GM21737 (cell line): ENCODE measurements around the gene RXRA.

ENCODE experiments used
- ATAC-seq: cut with Tn5 transposase; IDR thresholded peaks from one replicate; pipeline ENCODE4 v1.9.1; 2021; ENCODE audit warnings: mild to moderate bottlenecking, moderate library complexity; ENCODE audit not compliant: unreplicated experiment

The RXRA gene

DNA sequence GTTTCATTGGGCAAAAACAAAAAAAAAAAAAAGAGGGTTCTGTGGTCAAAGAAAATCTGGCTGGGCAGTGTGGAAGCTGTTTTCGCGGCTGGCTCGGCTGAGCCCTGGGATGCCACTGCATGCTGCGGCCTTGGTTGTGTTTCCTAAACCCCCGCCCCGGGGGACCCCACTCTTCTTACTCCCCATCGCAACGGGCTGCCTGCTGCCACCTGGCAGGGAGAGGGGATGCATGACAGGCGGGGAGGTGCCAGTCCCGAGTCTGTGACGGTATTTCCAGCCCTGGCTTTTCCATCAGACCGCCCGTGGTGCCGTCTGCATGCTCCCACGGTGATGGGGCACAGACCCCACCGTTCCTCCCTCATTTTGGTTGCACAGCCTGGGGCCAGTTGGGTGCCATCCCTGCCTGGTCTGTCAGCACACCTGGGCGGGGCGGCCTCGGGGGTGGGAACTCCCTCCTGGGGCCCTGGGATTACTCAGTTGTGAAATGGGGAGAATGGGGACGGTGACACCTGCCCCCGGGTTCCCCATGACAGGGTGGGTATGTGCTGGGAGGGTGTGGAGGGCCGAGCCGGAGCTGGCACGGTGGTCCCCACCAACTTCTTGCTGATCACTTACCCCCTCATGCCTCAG is 101.0 kb downstream of the RXRA start:
- no peak for ATAC-seq

DNA sequence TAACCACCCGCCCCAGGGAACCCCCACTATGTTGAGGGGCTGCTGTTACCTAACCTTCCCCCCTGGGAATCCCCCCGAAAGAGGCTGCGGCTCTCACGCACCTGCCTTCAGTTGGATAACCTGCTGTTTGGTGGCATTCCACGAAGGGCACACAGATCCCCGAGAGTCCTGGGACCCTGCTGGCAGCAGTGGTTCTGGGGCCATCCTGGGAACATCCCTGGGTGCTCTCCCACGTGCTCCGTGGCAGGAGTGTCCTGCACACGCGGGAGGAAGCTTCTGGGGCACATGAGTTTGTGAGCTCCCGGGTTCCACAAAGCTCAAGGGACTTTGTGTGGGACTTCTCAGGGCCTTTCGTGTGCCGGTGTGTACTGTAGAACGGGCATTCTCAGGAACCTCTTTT is 102.3 kb downstream of the RXRA start:
- ATAC-seq = no peak

DNA sequence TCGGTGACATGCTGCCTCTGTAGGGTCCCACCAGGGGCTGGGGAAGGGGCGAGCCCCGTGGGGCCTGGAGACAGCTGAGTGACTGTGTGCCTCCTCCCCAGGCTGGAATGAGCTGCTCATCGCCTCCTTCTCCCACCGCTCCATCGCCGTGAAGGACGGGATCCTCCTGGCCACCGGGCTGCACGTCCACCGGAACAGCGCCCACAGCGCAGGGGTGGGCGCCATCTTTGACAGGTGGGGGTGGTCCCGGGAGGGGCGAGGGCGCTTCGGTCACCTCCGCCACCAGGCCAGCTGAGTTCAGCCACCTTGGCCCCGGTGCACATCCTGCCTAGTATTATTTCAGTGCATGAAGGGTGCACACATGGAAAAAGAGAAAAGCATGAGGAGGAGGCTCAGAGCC is 102.8 kb downstream of the RXRA start:
- no peak for ATAC-seq

DNA sequence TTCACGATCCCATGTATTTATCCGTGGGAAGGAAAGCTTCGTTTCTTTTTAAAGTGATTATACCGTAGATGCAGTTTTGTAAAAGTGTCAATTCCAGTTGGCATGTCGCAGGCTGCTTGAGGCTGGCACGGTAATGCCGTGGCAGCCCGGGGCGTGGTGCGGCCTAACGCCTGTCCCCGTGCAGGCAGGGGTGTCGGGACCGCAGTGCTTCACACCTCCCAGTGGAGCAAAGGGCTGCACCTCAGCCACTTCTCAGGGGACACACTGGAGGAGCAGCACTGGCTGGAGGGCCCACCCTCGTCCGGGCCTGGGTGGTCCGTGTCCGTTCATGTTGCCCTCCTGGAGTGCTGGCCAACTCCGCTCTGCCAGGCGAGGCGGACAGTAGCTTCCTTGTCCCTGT is 103.2 kb downstream of the RXRA start:
- no peak for ATAC-seq

DNA sequence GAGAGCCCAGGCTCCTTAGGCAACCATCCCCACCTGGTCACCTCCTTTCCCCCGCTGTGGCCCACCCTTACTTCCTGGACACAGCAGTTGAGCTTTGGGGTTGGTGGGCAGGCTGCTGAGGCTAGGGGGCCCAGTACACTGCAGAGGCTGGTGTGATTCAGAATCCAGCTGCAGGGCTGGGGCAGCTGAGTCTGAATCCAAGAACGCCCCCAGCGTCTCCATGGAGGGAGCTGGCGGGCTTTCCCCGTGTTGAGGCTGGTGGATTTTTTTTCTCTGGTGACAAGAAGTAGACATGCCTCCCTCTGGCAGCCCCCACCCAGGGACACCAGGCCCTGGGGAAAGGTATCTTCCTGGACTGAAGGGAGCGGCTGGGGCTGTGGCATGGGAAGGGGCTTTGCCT is 104.8 kb downstream of the RXRA start:
- ATAC-seq = no peak

DNA sequence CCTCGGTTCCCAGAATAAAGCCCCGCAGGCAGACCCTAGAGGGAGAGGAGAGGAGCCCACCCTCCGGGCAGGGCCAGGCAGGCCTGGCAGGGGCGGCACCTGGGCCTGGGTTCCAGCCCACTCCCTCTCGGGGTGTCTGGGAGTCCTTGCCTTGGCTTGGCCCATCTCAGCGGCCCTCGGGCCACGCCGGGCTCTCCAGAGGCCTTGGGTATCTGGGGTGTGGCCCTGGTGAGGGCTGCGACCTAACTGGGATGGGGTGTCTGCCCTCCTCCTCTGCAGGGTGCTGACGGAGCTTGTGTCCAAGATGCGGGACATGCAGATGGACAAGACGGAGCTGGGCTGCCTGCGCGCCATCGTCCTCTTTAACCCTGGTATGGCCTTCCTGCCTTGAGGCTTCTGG is 105.4 kb downstream of the RXRA start:
- no peak for ATAC-seq

DNA sequence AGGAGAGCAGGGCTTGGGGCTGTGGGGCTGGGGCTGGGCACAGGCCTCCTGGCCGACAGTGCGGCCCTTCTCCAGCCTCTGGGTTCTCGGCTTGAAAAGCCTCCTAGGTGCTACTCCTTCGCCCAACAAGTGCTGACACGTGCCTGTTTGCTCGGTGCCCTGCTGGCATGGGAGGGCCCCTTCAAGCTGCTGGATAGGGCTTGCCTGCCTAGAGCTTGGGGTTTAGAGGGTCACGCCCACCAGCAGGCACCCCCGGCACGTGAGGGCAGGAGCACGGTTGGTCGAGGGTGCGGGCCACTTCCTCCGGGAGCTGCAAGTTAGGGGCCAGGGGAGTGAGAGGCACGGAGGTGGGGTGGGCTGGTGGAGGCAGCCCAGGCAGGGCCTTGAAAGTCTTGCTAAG is 106.2 kb downstream of the RXRA start:
- no peak for ATAC-seq

DNA sequence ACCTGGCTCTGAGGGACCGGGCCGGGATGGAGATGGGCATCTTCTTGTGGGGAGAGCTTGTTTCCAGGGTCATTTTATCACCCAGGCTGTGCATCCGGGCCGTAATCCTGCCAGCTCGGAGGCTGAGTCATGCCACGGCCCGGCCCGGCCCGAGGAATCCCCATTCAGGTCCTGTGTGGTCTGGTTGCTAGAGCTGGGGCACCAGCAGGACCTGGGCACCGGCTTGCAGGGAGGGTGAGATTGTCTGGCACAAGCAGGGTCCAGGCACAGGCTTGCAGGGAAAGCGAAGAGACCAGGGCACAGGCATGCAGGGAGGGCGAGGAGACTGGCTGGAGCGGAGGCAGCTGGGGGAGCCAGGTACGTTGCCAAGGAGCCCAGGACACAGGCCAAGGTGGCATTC is 106.8 kb downstream of the RXRA start:
- ATAC-seq = no peak

DNA sequence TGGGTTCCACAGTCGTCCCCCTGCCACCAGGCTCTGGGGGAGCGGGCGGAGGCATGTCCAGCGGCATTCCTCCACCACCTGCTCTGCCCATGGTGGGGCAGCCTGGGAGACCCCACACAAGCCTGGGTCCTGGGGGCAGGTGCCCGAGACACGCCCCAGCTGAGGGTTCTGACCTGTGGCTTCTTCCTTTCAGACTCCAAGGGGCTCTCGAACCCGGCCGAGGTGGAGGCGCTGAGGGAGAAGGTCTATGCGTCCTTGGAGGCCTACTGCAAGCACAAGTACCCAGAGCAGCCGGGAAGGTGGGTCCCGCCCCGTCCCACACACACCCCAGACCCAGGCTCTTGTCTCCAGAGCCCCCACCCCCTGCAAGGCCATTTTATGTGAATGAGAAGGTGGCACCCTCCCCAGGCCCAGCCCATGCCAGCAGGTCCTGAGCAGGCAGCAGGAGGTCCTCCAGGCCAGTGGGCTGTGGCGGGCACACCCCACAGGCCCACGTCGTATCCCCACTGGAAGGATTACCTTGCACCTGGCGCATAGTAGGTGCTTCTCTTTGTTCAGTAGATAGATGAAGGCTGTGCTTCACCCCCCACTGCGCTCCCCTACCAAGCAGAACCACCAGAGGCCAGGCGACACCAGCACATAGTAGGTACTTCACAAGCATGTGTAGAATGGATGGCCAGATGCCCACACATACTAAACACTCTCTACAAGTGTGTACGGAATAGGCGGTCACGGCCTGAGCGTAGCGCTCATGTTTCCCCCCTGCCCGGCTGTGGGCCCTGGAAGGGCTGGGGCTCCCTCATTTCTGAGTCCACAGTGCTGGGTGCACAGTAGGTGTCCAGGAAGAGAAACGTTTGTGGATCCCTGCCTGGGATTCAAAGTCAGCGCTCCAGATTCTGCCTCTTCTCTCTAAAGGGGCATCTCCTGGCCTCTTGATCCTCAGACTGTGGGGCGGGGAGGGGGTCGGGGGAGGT is 107.9 kb downstream of the RXRA start:
- ATAC-seq = no peak

DNA sequence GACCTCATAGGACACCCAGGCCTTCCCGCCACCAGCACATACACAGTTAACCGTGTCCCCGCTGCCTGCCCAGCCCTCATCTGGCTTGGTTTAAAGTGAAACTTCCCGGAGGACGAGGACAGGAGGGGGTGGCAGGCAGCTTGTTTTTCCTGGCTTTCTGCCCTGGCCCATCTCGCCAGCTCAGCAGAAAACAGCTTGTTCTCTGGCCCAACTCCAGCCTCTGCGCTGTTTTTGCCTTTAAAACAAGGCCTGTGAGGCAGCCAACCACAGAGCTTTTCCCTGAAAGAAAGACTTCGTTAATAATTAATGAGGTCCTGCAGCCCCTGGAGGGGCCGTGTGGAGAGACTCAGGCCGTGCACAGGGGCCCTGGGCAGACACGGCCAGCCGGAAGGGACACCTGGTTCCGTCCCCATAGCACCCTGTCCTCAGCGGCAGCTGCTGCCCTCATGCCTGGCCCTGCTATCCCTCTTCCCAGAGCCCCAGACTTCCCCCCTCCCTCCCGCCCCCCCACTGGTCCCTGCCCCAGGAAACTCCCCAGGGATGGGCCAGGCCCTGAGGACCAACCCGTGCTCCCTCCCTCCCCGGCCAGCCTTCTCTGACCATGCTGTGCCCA is 108.7 kb downstream of the RXRA start:
- no peak for ATAC-seq

DNA sequence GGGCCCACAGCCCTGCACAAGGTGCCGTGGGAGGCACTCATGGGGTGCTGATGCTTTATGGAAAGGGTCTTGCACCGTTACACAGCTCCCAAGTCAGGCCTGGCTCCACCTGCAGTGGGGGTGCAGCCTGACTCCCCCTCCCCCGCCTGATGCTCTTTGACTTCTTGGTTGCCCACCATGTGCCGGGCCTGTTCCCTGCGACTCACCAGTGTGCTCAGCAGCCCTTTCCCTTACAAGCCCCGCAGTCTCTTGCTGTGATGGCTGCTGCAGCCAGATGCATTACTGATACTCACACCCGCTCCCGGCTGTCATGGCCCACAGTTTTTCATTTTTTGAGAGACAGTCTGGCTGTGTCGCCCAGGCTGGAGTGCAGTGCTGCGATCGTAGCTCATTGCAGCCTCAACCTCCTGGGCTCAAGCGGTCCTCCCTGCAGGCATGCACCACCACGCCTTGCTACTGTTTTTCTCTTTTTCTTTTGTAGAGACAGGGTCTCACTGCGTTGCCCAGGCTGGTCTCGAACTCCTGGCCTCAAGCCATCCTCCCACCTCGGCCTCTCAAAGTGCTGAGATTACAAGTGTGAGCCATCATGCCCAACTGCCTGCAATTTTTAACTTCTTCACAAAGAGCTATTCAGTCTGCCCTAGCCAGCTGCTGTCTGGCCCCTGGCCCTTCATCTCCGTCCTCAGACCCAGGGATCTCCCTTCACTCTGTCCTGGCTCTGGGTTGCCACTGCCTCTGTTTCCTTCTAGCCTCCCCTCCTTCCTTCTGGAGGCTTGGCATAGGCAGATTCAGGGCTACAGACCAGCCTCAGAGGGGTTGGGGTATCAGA is 109.5 kb downstream of the RXRA start:
- ATAC-seq = no peak

DNA sequence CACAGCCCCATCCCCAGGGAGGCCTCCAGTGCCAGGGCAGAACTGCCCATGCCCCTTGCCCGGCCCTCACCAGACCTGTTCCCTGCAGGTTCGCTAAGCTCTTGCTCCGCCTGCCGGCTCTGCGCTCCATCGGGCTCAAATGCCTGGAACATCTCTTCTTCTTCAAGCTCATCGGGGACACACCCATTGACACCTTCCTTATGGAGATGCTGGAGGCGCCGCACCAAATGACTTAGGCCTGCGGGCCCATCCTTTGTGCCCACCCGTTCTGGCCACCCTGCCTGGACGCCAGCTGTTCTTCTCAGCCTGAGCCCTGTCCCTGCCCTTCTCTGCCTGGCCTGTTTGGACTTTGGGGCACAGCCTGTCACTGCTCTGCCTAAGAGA is 110.1 kb downstream of the RXRA start:
- no peak for ATAC-seq

DNA sequence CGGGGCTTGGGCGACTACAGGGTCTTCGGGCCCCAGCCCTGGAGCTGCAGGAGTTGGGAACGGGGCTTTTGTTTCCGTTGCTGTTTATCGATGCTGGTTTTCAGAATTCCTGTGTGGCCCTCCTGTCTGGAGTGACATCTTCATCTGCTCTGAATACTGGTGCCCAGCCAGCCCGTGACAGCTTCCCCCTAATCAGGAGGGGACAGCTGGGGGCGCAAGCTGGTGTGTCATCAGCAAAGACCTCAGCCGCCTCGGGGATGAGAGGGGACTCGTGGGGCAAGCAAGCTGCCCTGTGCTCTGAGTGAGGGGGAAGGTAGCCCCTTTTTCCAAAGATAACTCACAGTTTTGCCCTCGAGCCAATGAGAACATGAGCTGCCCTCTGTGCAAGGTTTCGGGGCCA is 110.7 kb downstream of the RXRA start:
- no peak for ATAC-seq

DNA sequence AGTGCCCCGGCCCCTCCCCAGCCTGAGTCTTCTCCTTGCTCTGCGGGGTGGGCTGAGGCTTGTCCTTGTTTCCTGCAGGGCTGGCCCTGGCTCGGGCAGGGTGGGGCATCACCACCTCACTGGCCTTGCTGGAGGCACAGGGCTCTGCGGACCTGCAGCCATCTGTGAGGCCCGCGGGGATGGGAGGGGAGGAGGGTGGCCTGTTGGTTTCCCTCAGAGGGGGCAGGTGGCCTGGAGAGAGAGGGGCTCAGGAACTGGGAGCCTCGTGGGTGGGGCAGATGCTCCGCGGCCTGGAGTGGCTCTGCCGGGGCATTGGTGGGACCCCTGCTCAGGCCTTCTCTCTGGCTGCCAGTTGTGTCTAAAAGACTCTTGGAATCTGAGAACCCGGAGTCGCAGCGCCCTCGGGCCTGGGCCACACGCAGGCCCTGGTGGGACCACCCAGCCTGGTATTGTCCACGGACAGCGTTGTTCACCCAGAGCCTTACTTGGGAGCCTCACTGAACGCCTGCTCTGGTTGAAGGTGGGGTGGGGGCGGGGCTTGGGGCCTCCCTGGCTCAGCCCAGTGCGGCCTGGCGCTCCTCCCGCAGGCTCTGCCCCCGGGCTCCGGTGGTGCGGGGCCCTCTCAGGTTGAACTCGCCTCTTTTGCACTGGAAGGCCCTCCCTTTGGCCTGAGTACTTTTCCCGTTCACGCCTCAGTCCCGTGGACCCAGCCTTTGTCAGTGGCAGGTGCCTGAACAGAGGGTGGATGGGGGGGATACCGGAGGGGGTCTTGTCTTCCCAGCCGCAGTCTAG is 111.3 kb downstream of the RXRA start:
- ATAC-seq = no peak

DNA sequence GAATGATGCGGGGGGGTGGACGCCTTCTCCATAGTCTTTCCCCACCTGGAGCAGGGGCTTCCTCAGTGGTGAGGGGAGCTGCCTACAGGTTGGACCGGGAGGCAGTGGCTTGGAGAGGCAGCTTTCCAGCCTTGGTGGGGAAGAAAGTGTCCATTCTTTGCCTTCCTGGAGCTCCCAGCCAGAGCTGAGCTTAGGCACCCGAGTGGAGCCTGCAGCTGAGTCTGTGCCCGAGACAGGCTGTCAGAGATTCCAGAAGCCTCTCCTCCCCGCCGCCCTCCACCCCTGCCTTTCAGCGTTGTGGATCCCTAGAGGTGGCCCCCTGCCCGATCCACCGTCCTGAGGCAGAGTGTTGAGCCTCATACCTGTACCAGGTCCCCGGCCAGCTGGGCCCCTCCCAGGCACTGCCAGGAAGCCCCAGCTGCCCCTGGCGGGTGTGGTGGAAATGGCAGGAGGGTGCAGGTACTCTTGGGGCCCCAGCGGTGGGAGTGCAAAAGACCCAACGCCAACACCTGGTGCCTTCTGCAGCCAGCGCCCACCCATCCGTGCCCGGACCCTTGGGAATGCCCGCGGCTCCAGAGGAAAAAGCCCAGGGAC is 112.0 kb downstream of the RXRA start:
- no peak for ATAC-seq

DNA sequence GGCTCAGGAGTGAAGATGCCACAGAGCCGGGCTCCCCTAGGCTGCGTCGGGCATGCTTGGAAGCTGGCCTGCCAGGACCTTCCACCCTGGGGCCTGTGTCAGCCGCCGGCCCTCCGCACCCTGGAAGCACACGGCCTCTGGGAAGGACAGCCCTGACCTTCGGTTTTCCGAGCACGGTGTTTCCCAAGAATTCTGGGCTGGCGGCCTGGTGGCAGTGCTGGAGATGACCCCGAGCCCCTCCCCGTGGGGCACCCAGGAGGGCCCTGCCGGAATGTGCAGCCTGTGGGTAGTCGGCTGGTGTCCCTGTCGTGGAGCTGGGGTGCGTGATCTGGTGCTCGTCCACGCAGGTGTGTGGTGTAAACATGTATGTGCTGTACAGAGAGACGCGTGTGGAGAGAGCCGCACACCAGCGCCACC is 113.1 kb downstream of the RXRA start:
- no peak for ATAC-seq

DNA sequence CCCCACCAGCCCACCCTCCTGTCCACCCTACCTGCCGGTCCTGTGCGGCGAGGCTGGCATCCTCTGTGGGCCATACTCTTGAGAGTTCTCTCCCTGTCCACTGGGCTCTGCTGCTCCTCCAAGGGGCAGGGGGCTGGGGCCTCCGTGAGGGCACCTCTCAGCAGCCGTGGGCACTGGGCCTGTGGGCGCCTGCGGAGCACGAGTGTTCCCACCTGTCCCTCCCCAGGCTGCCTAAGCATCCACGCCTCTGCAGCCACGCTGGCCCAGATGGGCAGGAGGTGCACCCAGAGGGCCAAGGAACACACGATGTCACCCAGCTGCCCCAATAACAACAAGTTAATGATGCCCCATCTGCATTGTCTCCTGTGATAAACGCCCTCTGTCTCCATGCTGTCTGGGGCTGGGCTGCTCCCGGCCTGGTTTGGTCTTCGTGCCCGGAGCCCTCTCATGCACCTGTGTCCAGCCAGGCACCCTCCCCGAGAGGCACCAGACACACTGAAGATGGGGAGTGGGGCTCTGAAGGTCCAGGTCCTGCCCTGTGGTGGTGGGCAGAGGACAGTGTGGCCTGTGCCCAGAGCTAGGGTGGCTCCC is 114.5 kb downstream of the RXRA start:
- ATAC-seq = no peak

DNA sequence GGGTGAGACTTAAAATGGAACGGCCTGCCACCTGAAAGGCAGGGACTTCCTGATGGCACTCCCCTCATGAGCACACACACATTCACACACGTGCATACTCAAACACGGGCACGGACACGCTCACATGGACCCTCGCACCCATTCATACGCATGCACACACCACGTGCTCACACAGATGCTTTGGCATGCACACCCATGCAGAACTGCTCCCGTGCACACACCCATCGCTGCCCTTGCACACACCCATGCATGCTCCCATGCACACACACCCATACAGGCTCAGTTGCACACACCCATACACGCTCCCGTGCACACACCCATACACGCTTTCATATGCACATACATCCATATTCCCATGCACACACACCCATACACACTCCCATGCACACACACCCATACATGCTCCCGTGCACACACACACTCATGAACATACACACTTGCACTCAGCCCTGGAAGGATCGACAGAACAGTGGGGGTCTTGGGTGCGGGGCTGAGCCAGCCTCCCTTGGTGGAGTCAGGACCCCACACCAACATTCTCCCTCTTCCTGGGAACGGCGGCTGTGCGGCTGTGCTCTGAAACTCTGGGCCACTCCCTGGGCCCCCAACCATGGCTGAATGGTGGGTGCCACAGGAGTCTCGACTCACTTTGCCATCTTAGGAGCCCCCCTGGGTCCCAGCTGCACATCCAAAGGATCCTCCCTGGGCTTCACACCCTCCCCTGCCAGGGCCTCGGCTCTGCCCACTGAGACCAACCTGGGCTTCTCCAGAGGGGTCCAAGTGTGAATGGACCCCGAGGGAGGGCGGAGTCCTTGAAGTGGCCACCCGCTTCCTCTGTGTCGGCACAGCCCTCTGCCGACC is 115.2 kb downstream of the RXRA start:
- ATAC-seq = no peak

DNA sequence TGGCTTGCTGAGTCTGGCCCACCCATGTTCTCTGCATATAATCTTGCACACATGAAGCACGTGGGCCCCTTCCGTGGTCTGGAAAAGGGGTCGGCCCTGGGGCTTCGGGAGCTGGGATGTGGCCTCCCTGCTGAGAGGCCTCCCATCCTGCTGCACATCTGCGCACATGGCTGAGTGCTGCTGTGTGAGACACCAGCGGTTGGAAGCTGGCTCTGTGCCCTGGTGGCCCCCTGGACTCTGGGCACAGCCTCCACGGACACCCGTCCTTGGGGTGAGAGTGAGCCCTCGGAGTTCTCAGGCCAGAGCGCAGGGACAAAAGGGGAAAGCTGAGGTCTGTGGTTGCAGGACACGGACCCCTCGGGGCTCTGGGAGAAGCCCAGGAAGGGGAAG is 115.8 kb downstream of the RXRA start:
- ATAC-seq = no peak
